22Rv1 (cell line): ENCODE measurements around the gene INTS13.

Experiments used
- H3K27ac ChIP-seq: fragments of 450-650 bp; 2 replicates; pipeline ENCODE4 v1.5.1; 2017
- CTCF ChIP-seq: fragments of 450-650 bp; IDR thresholded peaks from 2 replicates; pipeline ENCODE4 v1.5.1; 2017; ENCODE audit warnings: mild to moderate bottlenecking
- ZFX ChIP-seq: fragments of 450-650 bp; IDR thresholded peaks from 2 replicates; pipeline ENCODE4 v1.6.1; 2017; ENCODE audit warnings: antibody characterized with exemption, borderline replicate concordance

The INTS13 gene

GRCh38 chr12:26937863-26938700 lies at the start of gene INTS13, which contains the start of gene FGFR1OP2:
Gene INTS13, minus strand, starts transcription at chr12:26937981. Its CDS starts 1,178 bp downstream, at chr12:26936803.
Gene FGFR1OP2, plus strand, starts transcription at chr12:26938470. Its CDS starts 15,689 bp downstream, at chr12:26954159.
- peak within 1 kb of the TSS; percentile 83 for H3K27ac ChIP-seq
- TF ChIP-seq CTCF (0 out of 2 replicates have a peak, but pooled peaks have one; percentile 0), ZFX (no peak)

GRCh38 chr12:26982866-26983265 lies 45.1 kb upstream of the INTS13 start:
- no peak overlapping the region for H3K27ac ChIP-seq
- TF ChIP-seq ZFX = no peak
- TF ChIP-seq CTCF = no peak

- TF ChIP-seq ZFX (no peak), CTCF (no peak)
Measured at GRCh38 chr12:26979733-26980132, 42.0 kb upstream of the INTS13 start.

GRCh38 chr12:26978801-26979200 lies 41.0 kb upstream of the INTS13 start:
- H3K27ac ChIP-seq = no peak overlapping the region
- TF ChIP-seq CTCF = no peak
- no peak for TF ChIP-seq ZFX

More at GRCh38 chr12:26979733-26980132, 42.0 kb upstream of the INTS13 start:
- no peak overlapping the region for H3K27ac ChIP-seq

- TF ChIP-seq CTCF (no peak), ZFX (no peak)
- no peak overlapping the region for H3K27ac ChIP-seq
Measured at GRCh38 chr12:26976687-26977086, 38.9 kb upstream of the INTS13 start.

- TF ChIP-seq ZFX (no peak), CTCF (no peak)
- H3K27ac ChIP-seq = no peak overlapping the region
Measured at GRCh38 chr12:26971963-26972362, 34.2 kb upstream of the INTS13 start.

GRCh38 chr12:26970136-26970535 lies 32.4 kb upstream of the INTS13 start:
- H3K27ac ChIP-seq = no peak overlapping the region
- TF ChIP-seq ZFX (no peak), CTCF (no peak)
